KMS-11 (cell line): Measurements from ENCODE around the gene TBCD.

Source experiments
- H2AFZ ChIP-seq: fragments of 200-600 bp; sonication (generic); 2 replicates; pipeline ENCODE4 v1.6.1; 2016; ENCODE audit warnings: antibody characterized with exemption, mixed run types, low read depth
- H3K27ac ChIP-seq: fragments of 200-600 bp; sonication (generic); 2 replicates; pipeline ENCODE4 v1.6.1; 2016; ENCODE audit warnings: mild to moderate bottlenecking, mixed run types
- H3K27me3 ChIP-seq: fragments of 200-600 bp; sonication (generic); 2 replicates; pipeline ENCODE4 v1.6.1; 2017; ENCODE audit warnings: mild to moderate bottlenecking, low read depth, mixed run types, moderate library complexity; ENCODE audit not compliant: insufficient read depth
- H3K36me3 ChIP-seq: fragments of 200-600 bp; sonication (generic); 2 replicates; pipeline ENCODE4 v1.6.1; 2017; ENCODE audit warnings: mild to moderate bottlenecking, mixed run types; ENCODE audit not compliant: insufficient read depth
- H3K4me1 ChIP-seq: fragments of 200-600 bp; sonication (generic); 2 replicates; pipeline ENCODE4 v1.6.1; 2016; ENCODE audit warnings: mild to moderate bottlenecking, low read depth, mixed run types; ENCODE audit not compliant: poor library complexity, severe bottlenecking
- H3K4me2 ChIP-seq: fragments of 200-600 bp; sonication (generic); 2 replicates; pipeline ENCODE4 v1.7.0; 2016; ENCODE audit warnings: mild to moderate bottlenecking, mixed run types
- H3K4me3 ChIP-seq: fragments of 200-600 bp; sonication (generic); IDR thresholded peaks from 2 replicates; pipeline ENCODE4 v1.6.1; 2017; ENCODE audit warnings: low read depth, low read length, mixed read lengths; ENCODE audit not compliant: insufficient read depth
- H3K79me2 ChIP-seq: fragments of 200-600 bp; sonication (generic); 2 replicates; pipeline ENCODE4 v1.6.1; 2016; ENCODE audit warnings: low read depth, mixed run types; ENCODE audit not compliant: insufficient read depth
- H3K9ac ChIP-seq: fragments of 200-600 bp; sonication (generic); 2 replicates; pipeline ENCODE4 v1.6.1; 2016; ENCODE audit warnings: mild to moderate bottlenecking, mixed run types
- H4K20me1 ChIP-seq: fragments of 200-600 bp; sonication (generic); 2 replicates; pipeline ENCODE4 v1.6.1; 2016; ENCODE audit warnings: mild to moderate bottlenecking, mixed run types; ENCODE audit not compliant: insufficient read depth
- TF ChIP-seq, protein P1 (sequence below): fragments of 200-600 bp; sonication (generic); conservative IDR thresholded peaks from 2 replicates; pipeline ENCODE4 v1.6.1; 2017; ENCODE audit warnings: low read depth, mild to moderate bottlenecking, antibody characterized with exemption, low read length, moderate library complexity, mixed read lengths

TBCD gene

GRCh38 chr17:82832411-82832810, 80.5 kb downstream of the TBCD start:
- TF ChIP-seq, protein P1, sequence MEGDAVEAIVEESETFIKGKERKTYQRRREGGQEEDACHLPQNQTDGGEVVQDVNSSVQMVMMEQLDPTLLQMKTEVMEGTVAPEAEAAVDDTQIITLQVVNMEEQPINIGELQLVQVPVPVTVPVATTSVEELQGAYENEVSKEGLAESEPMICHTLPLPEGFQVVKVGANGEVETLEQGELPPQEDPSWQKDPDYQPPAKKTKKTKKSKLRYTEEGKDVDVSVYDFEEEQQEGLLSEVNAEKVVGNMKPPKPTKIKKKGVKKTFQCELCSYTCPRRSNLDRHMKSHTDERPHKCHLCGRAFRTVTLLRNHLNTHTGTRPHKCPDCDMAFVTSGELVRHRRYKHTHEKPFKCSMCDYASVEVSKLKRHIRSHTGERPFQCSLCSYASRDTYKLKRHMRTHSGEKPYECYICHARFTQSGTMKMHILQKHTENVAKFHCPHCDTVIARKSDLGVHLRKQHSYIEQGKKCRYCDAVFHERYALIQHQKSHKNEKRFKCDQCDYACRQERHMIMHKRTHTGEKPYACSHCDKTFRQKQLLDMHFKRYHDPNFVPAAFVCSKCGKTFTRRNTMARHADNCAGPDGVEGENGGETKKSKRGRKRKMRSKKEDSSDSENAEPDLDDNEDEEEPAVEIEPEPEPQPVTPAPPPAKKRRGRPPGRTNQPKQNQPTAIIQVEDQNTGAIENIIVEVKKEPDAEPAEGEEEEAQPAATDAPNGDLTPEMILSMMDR, result no peak
- no peak overlapping the region for H2AFZ ChIP-seq
- H3K4me1 ChIP-seq, result no peaks in the 10 kb centered on the region
- H3K9ac ChIP-seq, result no peak overlapping the region
- no peak overlapping the region for H3K4me3 ChIP-seq
- H3K4me2 ChIP-seq, result no peak overlapping the region
- no peak overlapping the region for H3K27ac ChIP-seq
- no peaks in the 10 kb centered on the region for H4K20me1 ChIP-seq
- no peaks in the 10 kb centered on the region for H3K36me3 ChIP-seq
- H3K27me3 ChIP-seq, result no peaks in the 10 kb centered on the region
- no peaks in the 10 kb centered on the region for H3K79me2 ChIP-seq

DNA sequence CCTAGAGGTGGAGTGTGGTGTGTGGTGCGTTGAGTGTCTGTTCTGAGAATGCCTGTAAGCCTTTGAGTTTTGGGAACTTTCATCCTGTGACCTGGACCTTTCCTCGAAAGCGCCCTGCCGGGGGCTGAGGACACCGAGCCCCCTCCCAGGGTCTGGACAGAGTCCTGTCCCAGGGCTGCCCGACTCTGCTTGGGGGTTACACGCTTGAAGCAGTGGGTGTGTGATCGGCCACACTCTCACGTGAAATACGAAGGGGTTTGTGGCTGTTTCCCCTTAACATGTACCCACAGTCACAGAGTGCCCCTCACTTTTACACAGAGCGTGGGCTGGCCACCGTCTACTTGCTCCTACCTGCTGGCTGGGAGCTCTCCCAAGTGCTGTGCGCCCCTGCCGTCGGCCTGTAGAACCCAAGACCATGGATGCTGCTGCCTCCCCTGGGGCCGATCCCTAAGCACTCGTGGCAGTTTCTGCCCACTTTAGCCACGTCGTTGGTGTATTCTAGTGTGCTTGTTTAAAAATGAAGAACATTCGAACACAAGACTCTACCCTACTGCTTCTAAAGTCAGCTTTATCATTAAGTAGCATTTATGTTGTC, 81.1 kb downstream of the TBCD start:
- TF ChIP-seq, protein P1, result no peak
- Histone ChIP-seq H3K79me2 (no peaks in the 10 kb centered on the region), H2AFZ (no peak overlapping the region), H3K4me1 (no peaks in the 10 kb centered on the region), H3K4me2 (no peak overlapping the region), H4K20me1 (no peaks in the 10 kb centered on the region), H3K4me3 (no peak overlapping the region), H3K27me3 (no peaks in the 10 kb centered on the region), H3K9ac (no peak overlapping the region), H3K27ac (no peak overlapping the region), H3K36me3 (no peaks in the 10 kb centered on the region)

DNA sequence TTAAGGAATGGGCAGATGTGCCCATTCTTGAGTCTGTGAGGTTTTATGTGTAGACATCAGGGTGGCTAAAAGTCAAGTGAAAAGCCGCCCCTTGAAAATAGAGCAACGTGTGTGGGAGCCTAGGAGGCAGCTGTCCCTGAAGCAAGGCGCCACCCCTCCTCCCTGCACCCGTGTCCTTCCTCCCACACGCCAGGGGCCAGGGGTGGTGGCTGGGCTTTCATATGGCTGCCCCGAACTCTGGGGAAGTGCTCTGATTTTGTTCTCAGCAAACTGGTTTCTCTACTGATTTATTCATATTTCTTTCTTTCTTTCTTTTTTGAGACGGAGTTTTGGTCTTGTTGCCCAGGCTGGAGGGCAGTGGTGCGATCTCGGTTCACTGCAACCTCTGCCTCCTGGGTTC, 83.3 kb downstream of the TBCD start:
- no peaks in the 10 kb centered on the region for H3K36me3 ChIP-seq

GRCh38 chr17:82835766-82836512, 84.1 kb downstream of the TBCD start:
- H3K9ac ChIP-seq, result no peak overlapping the region

More for the DNA sequence above, 83.3 kb downstream of the TBCD start:
- Histone ChIP-seq H3K27me3 (no peaks in the 10 kb centered on the region), H3K79me2 (no peaks in the 10 kb centered on the region), H3K27ac (no peak overlapping the region), H3K4me3 (no peak overlapping the region), H3K4me1 (no peaks in the 10 kb centered on the region), H2AFZ (no peak overlapping the region), H3K9ac (no peak overlapping the region), H4K20me1 (no peaks in the 10 kb centered on the region), H3K4me2 (no peak overlapping the region)
- TF ChIP-seq, protein P1, result no peak

More at GRCh38 chr17:82835766-82836512, 84.1 kb downstream of the TBCD start:
- Histone ChIP-seq H2AFZ (no peak overlapping the region), H3K4me2 (no peak overlapping the region), H3K36me3 (no peaks in the 10 kb centered on the region), H3K27ac (no peak overlapping the region), H4K20me1 (no peaks in the 10 kb centered on the region), H3K4me3 (no peak overlapping the region), H3K27me3 (no peaks in the 10 kb centered on the region), H3K79me2 (no peaks in the 10 kb centered on the region), H3K4me1 (no peaks in the 10 kb centered on the region)
- TF ChIP-seq, protein P1, result no peak
